Sigmoid colon (tissue), 3 donors: ENCODE measurements around the gene ALG11.

Experiments
- POLR2A ChIP-seq, 2 donors: fragments of 450-650 bp; IDR thresholded peaks; one replicate each; pipeline ENCODE4 v1.6.1; 2016; ENCODE audit warnings: antibody characterized with exemption in 2 of 2, mild to moderate bottlenecking in 2 of 2, moderate library complexity in 2 of 2
- TF ChIP-seq, protein P1 (sequence below), 4 experiments: fragments of 450-650 bp in 3 of 4; fragments of 200-600 bp in 1 of 4; IDR thresholded peaks; one replicate each; pipeline ENCODE4 v1.5.1; 2016 to 2019; ENCODE audit warnings: antibody characterized with exemption in 4 of 4, mild to moderate bottlenecking in 3 of 4, moderate library complexity in 2 of 4

GRCh38 chr13:51974482-51974881 lies 37.7 kb upstream of the ALG11 start:
- TF ChIP-seq POLR2A (IDR thresholded peaks at IDR 0.05): no peak
- TF ChIP-seq, protein P1, sequence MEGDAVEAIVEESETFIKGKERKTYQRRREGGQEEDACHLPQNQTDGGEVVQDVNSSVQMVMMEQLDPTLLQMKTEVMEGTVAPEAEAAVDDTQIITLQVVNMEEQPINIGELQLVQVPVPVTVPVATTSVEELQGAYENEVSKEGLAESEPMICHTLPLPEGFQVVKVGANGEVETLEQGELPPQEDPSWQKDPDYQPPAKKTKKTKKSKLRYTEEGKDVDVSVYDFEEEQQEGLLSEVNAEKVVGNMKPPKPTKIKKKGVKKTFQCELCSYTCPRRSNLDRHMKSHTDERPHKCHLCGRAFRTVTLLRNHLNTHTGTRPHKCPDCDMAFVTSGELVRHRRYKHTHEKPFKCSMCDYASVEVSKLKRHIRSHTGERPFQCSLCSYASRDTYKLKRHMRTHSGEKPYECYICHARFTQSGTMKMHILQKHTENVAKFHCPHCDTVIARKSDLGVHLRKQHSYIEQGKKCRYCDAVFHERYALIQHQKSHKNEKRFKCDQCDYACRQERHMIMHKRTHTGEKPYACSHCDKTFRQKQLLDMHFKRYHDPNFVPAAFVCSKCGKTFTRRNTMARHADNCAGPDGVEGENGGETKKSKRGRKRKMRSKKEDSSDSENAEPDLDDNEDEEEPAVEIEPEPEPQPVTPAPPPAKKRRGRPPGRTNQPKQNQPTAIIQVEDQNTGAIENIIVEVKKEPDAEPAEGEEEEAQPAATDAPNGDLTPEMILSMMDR (IDR thresholded peaks at IDR 0.05): no peak
